ENCODE measurements around the gene SOSTDC1. TPM values are rescaled to one million over a fixed set of nuclear protein-coding genes. Genes with fewer than 3 reads are reported as not detected.
"Not testable (repeated sequence)": the region's sequence is repeated elsewhere in the genome, so short reads cannot be mapped to it uniquely, and the experiment has no call there.

The SOSTDC1 gene
- polyA plus RNA-seq, 10 donors, result 5.7 to 27.6 (median 21.1) TPM

DNA sequence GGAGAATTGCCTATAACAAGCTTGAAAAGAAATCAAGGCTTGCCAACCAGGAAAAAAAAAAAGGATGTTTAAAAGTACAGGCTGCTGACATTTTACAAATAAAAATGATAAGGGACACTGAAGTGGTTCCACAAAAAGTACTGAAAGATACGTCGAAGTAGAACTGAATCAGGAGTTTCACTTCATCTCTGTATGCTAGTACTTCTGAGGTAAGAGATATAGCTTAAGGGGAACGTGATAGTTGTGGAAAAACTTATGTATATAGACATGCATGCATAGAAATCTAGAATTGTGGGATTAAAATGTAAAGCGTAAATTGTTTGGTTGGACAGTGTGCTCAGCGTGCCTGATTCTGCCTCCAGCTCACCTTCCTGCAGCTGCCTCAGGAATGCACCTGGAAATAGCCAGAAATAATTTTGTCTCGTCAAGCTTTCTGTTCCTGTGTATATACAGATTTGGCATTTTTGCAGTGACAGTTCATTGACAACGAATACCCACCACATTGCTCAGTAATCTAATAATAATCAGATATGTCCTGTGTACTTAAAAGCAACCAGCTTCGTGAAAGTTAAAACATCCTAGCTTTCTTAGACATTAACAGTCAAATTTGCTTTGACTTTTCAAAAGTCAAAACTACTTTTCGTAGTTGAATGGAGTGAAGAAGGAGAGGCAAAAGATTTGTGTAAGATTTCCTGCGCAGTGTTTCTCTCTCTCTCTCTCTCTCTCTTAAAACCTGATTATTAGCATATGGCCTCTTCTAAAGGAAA is 1.4 kb downstream of the SOSTDC1 start:
- peak; percentile 19 to 72 (median 19) for DNase-seq

DNA sequence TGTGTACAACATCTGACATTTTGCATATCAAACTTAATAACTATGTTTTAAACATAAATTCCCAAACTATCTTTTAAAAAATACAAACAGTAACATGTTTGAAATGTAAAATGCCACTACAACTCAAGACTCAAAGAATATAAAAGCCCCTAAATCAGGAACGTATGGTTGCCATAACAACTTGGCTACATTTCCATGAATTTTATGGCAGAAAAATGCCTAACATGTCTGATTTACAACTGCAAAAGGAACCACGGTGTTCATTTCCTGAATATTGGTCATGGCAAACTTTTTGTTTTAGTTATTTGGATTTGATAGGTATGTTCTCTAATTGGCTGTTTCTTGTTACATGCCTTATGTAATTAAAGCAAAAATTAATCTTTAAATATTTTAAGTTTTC is 2.0 kb downstream of the SOSTDC1 start:
- DNase-seq, result peak; percentile 40 to 76 (median 40)

DNA sequence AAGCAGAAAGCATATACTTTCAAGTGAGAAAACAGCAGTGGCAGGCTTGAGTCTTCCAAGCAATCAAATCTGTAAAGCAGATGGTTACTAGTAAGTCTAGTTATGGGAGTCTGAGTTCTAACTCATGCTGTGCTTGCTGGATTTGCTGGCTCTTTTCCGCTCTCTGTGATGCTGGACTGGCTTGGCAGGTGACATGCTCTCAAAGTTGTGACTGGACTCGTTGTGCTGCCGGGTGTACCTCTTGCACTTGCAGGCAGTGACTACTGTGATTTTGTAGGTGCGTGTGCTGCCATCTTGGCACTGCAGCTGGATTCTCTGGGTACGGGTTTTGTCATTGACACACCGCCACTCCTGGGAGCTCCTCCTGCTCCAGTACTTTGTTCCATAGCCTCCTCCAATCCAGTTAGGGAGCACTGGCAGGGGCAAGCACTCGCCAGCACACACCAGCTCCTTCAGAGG is 3.1 kb downstream of the SOSTDC1 start:
- DNase-seq, result peak in 2 of 3 donors; percentile 48 to 59

DNA sequence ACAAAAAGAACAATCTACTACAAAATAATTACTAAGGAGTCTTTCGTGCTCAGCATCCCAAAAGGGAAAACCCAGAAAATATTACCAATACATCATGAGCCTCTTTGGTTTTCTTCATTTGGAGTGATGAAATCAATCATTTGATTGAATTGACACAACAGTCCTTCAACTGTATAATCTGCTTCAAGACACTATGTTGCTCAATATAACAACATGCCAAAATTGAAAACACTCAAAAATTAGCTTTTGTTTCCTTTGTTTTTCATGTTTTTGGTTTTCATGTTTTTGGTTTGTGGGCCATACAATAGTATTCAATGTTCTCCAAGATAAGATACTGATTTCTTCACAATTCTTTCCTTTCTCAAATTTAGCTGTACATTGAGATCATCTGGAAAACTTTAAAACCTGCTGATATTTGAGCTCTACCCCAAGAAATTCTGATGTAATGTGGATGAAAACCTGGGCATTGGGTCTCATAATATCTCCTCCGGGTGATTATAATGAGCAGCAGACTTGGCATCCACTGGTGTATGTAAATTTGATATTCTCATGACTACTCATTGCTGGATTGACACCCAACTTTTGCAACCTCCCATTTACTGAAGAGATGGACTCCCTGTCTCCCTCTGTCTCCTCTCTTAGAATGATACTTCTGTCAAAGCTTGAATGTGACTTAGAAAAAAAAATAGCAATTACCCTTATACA is 4.6 kb downstream of the SOSTDC1 start:
- no peak for DNase-seq

DNA sequence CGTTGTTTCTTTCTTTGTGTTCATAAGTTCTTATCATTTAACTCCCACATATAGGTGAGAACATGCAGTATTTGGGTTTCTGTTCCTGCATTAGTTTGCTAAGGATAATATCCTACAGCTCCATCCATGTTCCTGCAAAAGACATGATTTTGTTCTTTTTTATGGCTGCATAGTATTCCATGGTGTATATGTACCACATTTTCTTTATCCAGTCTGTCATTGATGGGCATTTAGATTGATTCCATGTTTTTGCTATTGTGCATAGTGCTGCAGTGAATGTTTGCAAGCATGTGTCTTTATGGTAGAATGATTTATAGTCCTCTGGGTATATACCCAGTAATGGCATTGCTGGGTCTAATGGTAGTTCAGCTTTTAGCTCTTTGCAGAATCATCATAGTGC is 9.2 kb downstream of the SOSTDC1 start:
- DNase-seq, result not testable (repeated sequence)

DNA sequence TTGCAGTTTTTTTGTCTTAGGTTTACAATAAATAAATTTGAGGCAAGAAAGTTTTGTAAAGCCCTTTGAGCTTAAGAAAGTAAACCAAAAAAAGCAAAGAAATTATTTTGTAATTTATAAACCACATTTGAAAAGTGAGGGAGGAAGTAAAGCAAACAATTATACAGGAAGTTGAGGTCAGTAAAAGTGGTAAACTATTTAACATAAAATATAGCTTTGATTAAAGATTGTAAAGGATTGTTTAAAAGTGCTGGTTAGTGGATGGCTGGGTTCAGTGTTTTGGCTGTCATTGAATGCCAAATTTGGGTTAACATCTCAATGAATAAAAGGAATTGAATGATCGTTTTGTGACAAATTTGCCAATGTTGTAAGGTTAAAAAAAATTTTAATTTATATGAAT is 9.9 kb downstream of the SOSTDC1 start:
- DNase-seq, result no peak

DNA sequence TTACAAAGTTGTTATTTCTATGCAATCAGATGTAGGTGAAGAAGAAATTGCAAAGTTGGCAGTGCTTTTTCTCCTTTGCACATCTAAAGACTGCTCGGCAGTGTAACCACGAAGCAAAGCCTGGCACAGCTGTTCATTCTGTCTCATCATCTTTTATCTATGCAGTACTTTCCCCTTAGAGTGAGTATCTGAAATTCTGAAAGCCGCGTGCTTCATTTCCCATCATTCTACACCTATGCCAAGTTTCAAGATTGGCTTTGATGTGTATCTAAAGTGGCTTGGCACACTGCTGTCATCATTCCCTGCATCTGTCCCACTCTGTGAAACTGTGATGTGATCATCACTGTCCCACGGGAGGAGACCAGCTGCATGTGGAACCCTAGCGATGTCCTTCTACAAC is 15.2 kb downstream of the SOSTDC1 start:
- no peak for DNase-seq

DNA sequence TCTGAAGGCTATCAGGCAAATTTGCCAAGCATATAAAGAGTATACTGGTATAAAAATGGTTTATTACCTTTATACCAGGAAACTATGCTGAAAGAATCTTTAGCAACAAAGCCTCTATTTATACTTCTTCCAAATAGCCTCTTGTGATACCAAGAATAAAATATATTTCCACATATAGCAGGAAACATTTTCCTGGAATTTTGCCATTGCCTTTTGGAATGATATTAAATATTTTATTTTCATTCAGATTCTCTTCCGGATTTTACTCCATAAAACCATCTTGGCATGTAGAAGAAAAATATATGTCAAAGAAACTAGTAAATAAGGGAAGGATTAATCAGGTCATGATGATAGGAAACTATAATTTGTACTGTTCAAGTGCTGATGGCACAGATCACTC is 17.7 kb downstream of the SOSTDC1 start:
- peak in 1 of 3 donors; percentile 55 for DNase-seq

DNA sequence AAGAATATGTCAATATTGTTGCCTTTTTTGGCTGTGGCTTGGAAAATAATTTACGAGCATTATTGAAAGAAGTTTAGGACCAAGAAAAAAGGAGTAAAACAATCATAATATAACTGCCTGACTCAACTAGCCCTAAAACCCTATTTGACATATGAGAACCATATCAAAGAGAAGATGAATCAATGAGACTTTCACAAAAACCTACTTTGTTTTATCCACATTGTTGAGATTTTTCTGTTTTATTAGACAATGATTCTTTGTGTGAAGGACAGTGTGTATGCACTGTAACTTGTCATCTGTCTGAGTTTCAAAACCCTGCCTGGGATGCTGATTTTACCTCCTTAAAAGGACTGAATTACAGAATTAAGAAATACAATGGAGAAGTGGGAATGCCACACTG is 19.0 kb downstream of the SOSTDC1 start:
- DNase-seq, result no peak

DNA sequence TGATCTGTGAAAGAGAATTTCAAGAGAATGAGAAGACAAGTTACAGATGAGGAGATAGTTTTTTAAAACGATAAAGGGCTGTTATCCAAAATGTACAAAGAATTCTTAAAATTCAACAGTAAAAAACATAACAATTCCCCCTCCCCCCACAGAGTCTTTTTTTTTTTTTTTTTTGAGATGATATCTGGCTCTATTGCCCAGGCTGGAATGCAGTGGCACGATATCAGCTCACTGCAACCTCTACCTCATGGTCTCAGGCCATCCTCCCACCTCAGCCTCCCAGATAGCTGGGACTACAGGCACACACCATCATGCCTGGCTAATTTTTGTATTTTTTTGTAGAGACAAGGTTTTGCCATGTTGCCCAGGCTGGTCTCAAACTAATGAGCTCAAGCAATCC is 21.7 kb downstream of the SOSTDC1 start:
- not testable (repeated sequence) for DNase-seq

DNA sequence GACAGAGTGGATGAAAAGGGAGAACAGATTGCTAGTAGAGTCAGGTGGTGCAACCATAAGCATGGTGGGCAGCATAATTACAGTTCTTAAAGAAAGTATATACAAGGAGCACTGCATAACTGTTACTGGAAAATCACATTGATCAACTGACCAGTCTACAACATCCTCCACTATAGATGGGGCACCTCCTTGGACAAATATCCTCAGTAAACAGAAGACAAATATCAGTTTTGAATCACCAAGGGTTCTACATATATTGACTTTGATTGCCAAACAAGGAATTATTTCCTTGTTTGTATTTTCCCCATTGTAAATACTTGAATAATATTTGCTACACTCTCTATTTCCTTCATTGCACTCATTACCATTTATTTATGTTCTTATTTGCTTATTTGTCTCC is 26.6 kb downstream of the SOSTDC1 start:
- no peak for DNase-seq

DNA sequence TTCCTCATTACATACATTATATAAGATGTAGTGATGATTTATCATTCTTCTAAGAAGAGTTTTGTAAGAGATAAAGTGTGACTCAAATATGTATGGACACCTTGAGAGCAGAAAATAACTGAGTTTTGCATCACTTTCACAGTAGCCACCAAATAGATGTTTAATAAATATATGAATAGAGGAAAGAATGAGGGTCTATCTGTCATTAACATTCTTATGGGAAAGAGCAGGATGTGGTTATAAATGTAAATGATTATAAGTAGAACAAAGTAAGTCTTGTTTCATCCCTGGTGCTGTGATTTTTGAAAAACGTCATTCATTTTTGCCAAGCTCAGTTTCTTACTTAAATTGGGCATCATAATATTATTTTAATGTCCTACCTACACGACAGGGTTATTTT is 29.2 kb downstream of the SOSTDC1 start:
- DNase-seq, result no peak

DNA sequence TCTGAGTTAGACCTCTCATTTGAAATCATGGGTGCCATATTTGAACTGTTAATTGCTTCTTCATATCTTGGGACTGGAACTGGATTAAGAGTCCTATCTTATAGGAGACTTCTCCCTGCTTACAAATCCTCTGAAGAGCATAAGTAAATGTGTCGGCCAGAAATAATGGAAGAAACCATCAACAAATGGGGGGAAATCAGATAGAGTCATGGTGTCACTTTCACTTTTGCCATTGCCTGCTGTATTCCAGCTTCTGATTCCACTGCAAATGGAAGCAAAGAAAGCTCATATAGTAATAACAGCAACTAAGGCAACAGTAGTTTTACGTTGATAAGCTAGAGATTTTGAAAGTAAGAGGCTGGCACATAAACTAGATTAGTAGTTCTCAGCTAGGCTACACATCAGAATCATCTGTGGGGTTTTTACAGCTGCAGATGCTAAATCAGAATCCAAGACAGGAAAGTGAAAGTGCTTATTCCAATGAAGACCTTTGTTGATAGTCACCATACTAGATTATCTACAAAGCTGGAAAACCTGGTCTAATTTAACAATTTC is 31.9 kb downstream of the SOSTDC1 start:
- DNase-seq, result no peak

DNA sequence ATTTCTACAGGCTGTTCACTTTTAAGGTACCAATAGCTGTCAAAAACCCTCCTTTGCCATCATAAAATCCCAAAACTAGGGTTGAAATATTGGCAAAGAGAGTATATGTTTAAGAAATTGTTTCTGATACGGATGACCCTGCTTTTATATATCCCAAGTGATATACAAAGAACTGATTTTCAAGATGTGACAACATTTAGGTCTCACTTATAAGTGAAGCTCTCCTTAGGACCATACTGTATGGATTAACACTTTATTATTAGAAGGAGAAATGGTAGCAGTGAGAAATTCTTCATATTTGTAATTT is 33.2 kb downstream of the SOSTDC1 start:
- no peak for DNase-seq

DNA sequence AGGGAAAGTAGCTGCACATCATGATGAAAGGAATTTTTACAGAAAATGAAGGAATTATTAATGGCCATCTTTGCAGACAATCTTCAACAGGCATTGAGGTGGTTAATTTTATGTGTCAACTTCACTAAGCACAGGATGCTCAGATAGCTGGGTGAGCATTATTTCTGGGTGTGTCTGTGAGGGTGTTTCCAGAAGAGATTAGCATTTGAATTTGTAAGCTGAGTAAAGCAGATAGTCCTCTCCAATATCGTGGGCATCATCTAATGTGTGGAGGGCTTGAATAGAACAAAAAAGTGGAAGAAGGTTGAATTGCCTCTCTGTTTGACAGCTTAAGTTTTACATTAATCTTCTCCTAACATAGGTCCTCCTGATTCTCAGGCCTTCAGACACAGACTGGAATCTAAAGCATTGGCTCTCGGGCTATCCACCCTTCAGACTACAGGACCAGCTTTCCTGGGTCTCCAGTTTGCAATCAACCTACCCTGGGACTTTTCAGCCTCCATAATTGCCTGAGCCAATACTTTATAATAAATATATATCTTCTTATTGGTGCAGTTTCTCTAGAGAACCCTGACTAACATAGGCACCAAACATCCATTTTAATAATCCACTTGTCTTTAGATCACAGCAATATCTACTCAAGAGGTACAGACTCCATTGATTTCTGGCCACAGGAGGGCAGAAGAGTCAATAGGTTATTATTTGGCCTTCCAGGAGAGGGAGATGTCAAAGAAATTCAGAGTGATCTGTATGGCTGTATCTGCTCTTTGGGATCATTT is 33.7 kb downstream of the SOSTDC1 start:
- DNase-seq, result peak in 1 of 3 donors; percentile 40

DNA sequence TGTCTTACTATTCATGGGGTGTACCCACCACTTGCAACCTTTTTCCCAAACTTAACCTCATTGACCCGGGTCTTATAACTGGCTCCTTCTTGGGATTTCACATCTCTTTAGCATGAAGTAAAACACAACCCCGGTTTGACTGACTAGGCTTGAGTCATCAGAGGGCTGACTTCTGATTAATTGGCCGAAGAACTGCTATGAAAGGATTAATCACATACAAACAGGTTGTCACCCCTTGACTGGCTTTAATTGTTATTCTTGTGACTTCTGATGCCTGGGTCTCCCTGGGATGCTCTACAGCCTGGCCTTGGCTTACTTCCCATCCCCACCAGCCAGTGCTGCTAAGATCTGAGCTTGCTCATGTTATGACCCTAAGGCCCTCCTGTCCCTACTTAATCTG is 35.4 kb downstream of the SOSTDC1 start:
- DNase-seq, result no peak

DNA sequence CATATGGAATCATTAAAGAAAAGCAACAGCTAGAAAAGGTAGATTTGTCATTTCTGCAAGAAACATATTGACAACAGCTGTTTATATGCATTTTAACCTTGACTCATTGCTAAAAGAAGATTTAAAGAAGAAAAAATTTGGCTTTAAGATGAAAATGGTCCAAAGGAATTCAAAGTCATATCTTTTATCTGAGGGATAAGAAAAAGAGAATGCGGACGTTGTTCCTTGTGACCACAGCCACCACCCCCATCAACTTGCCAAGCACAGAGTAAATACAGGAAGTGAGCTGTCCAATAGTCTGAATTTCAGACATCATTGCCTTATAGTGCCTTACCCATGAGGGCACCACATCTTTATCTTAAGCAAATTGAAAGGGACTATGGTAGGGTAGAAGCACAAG is 36.9 kb downstream of the SOSTDC1 start:
- peak in 1 of 3 donors; percentile 49 for DNase-seq

DNA sequence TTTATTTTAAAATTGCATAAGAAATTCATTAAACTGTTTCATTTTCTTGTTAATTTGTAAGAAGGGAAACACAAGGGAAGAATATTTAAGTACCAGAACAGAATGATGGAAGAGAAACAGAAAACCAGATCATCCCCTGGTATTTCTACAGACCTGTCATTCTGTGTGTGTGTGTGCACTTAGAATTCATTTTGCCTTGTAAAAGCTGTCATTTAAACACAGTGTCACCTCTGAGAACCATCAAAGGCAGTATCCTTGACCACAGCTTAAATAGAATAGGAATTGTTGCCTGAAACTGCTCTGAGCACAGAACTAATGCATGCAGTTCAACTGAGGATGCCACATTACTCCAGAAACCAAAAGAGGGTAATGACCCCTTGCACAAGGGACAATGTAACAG is 37.4 kb downstream of the SOSTDC1 start:
- no peak for DNase-seq

DNA sequence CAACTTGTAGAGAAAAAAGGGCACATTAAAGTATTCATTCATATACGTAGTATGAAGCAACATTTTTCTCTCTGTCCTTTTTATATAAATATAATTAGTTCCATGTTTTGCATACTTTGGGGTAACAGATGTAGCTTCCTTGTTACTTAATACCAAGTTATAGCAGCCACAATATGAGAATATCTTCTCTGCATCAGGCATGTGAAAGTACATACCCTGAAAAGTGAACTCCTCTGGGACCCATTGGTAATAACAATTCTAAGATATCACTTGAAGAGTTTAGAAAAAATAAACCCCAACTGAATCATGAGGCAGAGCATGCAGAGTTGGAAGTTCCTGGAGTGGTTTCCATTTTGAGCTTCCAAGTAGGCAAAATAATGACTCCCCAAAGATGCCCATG is 41.8 kb downstream of the SOSTDC1 start:
- no peak for DNase-seq

DNA sequence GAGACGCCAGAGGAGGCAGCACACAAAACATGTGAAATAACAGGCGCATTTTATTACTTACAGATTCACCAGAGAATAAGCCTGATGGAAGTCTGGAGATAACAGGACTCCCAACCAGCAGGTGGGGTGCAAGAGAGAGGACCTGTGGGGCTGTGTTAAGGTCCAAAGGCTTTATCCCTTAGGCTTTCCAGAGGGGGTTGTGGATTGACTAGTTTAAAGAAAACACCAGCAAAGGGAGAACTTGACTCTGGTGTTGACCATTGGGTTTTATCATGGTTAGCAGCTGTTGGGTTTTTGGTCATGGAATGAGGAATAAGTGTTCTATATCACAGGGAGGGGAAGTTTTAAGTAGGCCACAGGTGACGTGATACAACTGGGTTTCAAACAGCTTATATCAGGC is 42.6 kb downstream of the SOSTDC1 start:
- no peak for DNase-seq

DNA sequence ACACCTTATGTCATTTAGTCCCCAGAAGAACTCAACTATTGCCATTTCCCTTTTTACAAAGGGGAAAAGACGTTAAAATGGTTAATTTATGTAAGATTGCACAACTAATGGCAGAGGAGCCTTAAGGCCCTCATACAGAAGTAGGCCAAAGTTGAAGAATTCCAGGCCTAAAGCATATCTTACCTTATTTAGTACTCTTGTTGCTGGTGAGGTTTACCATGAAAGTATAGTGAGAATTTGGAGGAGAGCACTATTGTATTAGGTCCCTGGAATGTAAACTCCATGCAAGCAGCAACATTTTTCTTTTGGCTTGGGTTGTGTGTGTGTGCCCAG is 43.5 kb downstream of the SOSTDC1 start:
- no peak for DNase-seq

DNA sequence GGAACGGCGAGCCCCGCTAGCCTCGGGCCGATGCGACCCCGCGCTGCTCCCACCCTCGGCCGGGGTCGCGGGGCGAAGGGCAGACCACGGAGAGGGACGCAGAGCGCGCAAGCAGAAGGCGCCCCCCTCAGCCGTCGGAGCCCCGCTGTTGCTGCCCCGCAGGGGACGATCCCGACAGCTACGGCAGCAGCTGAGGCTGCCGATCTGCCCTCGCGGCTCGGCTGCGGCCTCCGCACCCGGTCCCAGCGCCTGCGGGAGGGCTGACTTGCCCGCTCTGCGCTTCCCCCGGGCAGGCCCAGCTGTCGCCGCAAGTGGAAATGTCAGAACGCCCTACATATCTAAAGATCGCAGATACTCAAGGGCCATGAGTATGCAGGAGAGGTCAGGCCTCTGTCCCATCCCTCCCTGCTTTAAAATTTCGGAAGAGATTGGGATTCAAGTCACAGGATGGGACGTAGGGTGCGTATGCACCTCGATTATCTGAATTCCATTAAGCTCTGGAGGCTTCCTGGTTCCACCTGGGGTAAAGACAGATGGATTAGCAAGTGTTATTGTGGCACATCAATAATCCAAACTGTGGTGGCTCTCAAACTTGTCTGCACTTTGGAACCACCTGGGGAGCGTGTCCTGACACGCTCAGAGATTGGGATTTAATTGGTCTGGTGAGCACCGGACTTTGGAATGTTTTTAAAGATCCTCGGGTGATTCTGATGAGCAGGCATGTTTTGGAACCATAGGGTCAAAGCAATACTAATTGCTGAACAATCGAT is 44.0 kb downstream of the SOSTDC1 start, which contains the start of gene CRPPA:
Gene CRPPA (minus strand): TSS at position 206 of the 770 bp plus-strand sequence. CDS start 216 bp downstream, outside the sequence.
- peak; percentile 39 to 88 (median 62) for DNase-seq
